Uterus (tissue), 4 donors: ENCODE data around the gene LRCOL1. TPM values are rescaled to one million over a fixed set of nuclear protein-coding genes. Genes with fewer than 3 reads are reported as not detected.

Experiments used
- DNase-seq, 2 donors: peaks; one replicate each; pipeline ENCODE4 v3.0.0-alpha.2; 2019 to 2020
- H3K27ac ChIP-seq, 2 donors: fragments of 200-600 bp; sonication (generic); 1 replicate in 1 of 2; 2 replicates in 1 of 2; pipeline ENCODE4 v1.5.1; 2016 to 2018
- H3K27me3 ChIP-seq, 2 donors: fragments of 200-600 bp; sonication (generic); one replicate each; pipeline ENCODE4 v1.5.1; 2018 to 2019; ENCODE audit warnings: control low read depth in 1 of 2
- H3K36me3 ChIP-seq, 2 donors: fragments of 200-600 bp; sonication (generic); one replicate each; pipeline ENCODE4 v1.5.1; 2019; ENCODE audit warnings: control low read depth in 1 of 2
- H3K4me1 ChIP-seq, 2 donors: fragments of 200-600 bp; sonication (generic); one replicate each; pipeline ENCODE4 v1.5.1; 2018 to 2019; ENCODE audit warnings: control low read depth in 1 of 2
- H3K4me3 ChIP-seq, 2 donors: fragments of 200-600 bp; sonication (generic); 1 replicate in 1 of 2; 2 replicates in 1 of 2; pipeline ENCODE4 v1.5.1; 2018 to 2019; ENCODE audit warnings: mild to moderate bottlenecking in 1 of 2
- H3K9me3 ChIP-seq, 2 donors: fragments of 200-600 bp; sonication (generic); one replicate each; pipeline ENCODE4 v1.5.1; 2019; ENCODE audit warnings: control low read depth in 1 of 2
- CTCF ChIP-seq, 4 experiments: fragments of 200-600 bp in 2 of 4; fragments of 450-650 bp in 2 of 4; sonication (generic) in 2 of 4; IDR thresholded peaks; one replicate each; pipeline ENCODE4 v1.5.1; 2016 to 2019; ENCODE audit warnings: antibody characterized with exemption in 4 of 4, mild to moderate bottlenecking in 2 of 4, moderate library complexity in 1 of 4
- POLR2A ChIP-seq, 2 donors: fragments of 450-650 bp; IDR thresholded peaks; one replicate each; pipeline ENCODE4 v1.6.1; 2016; ENCODE audit warnings: antibody characterized with exemption in 2 of 2, mild to moderate bottlenecking in 1 of 2, moderate library complexity in 1 of 2
- intact Hi-C: fragments of 100-400 bp; cut with DNase I; formaldehyde crosslinking; loops from one replicate; pipeline ENCODE4 v1.15.1; 2023; ENCODE audit warnings: low total_unique reads
- total RNA-seq, 4 donors: library from RNA; depleted of rRNA in 3 of 4; stranded (reverse); fragments of >200 nt in 3 of 4; gene quantifications; one replicate each; pipeline versions ENCODE4 v1.1.0 to v1.2.4, GENCODE V29; 2014 to 2023
- donor health status: DM: yes; HTN: yes; CAD: no.

The LRCOL1 gene
- total RNA-seq, 4 donors from 2014 or later, result 0.79 to 7.1 (median 1.5) TPM; not detected in 1

DNA sequence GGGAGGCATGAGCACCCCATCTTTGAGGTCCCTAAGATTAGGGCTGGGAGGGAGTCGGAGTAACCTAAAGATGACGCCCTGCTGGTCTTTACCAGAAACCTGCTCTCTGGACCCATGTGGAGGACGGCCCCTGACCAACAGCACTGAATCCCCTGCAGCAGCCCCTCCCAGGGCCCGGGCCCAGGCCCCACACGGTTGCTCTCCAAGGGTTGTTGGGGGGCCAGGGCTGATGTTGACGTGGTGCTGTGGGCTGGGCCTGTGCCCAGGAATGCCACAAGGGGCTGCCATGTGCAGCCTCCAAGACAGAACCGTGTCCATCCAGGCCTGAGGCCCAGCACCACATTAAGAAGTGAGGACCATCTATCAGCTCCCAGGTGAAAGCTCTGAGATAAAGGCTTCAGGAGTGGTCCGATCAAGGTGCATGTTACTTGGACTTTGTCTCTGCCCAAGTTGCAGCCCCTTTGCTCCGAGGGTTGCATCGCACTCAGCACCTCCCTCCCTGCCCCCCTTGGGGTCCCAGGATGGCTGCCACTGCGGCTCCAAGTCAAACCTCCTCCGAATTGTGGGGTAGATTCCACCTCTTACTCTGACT, 29.6 kb downstream of the LRCOL1 start:
- H3K4me1 ChIP-seq, result peaks cover 0 to 6% of the 10 kb centered on the region in 2 donors
- TF ChIP-seq POLR2A (IDR thresholded peaks at IDR 0.05) (no peak), CTCF (IDR thresholded peaks at IDR 0.05) (no peak)
- no peaks in the 10 kb centered on the region for H3K27me3 ChIP-seq
- H3K9me3 ChIP-seq, result no peaks in the 10 kb centered on the region
- no peak overlapping the region for H3K4me3 ChIP-seq
- intact Hi-C loops, result no loop called here
- no peak for DNase-seq
- no peaks in the 10 kb centered on the region for H3K36me3 ChIP-seq
- no peak overlapping the region for H3K27ac ChIP-seq

DNA sequence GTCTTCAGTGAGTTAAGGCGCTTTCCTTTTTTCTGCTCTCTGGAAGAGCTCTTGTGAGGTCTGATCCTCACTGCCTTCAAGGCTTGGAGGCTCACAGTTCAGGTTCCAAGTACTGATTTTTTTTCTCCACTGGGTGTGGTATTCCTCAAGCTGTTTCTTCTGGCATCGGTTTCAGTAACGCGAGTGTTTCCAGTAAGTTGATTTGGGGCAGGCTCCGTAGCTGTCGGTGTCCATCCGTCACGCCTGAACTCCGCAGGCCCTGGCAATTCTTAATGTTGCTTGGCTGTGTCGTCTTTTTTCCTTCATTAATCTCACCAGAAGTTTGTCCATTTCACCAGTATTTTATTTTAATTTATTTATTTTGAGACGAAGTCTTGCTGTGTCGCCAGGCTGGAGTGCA, 30.6 kb downstream of the LRCOL1 start:
- TF ChIP-seq CTCF (IDR thresholded peaks at IDR 0.05) (no peak), POLR2A (IDR thresholded peaks at IDR 0.05) (no peak)
- Histone ChIP-seq H3K4me3 (no peak overlapping the region), H3K27me3 (no peaks in the 10 kb centered on the region), H3K36me3 (no peaks in the 10 kb centered on the region), H3K27ac (no peak overlapping the region), H3K9me3 (no peaks in the 10 kb centered on the region), H3K4me1 (peaks cover 0 to 6% of the 10 kb centered on the region in 2 donors)
- DNase-seq, result no peak
- intact Hi-C loops, result no loop called here

- no peaks in the 10 kb centered on the region for H3K36me3 ChIP-seq
- peaks cover 0 to 6% of the 10 kb centered on the region in 2 donors for H3K4me1 ChIP-seq
- H3K27me3 ChIP-seq, result no peaks in the 10 kb centered on the region
- H3K27ac ChIP-seq, result no peak overlapping the region
- no peak for TF ChIP-seq CTCF (IDR thresholded peaks at IDR 0.05)
- TF ChIP-seq POLR2A (IDR thresholded peaks at IDR 0.05), result no peak
- DNase-seq, result no peak
- H3K4me3 ChIP-seq, result no peak overlapping the region
- intact Hi-C loops, result no loop called here
- H3K9me3 ChIP-seq, result no peaks in the 10 kb centered on the region
Measured at GRCh38 chr12:132578826-132579225, 31.6 kb downstream of the LRCOL1 start.

DNA sequence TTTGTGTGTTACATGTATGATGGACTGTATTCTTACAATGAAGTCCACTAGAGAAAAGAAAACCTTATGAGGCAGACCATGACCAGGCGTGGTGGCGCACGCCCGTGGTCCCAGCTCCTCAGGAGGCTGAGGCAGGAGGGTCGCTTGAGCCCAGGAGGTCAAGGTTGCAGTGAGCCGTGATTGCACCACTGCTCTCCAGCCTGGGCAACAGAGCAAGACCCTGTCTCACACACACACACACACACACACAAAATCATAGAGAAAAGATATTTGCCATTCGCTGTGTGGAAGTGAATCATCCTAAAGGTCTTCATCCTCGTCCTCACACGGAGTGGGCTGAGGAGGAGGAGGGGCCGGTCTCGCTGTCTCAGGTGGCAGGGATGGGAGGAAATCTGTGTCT, 32.3 kb downstream of the LRCOL1 start:
- Histone ChIP-seq H3K27ac (no peak overlapping the region), H3K4me3 (no peak overlapping the region), H3K9me3 (no peaks in the 10 kb centered on the region), H3K27me3 (no peaks in the 10 kb centered on the region), H3K4me1 (peaks cover 0 to 5% of the 10 kb centered on the region in 2 donors), H3K36me3 (no peaks in the 10 kb centered on the region)
- DNase-seq, result no peak
- intact Hi-C loops, result no loop called here
- TF ChIP-seq POLR2A (IDR thresholded peaks at IDR 0.05), result no peak
- no peak for TF ChIP-seq CTCF (IDR thresholded peaks at IDR 0.05)

- Histone ChIP-seq H3K9me3 (no peaks in the 10 kb centered on the region), H3K27me3 (no peaks in the 10 kb centered on the region), H3K4me3 (no peak overlapping the region), H3K27ac (no peak overlapping the region), H3K36me3 (no peaks in the 10 kb centered on the region), H3K4me1 (no peaks in the 10 kb centered on the region)
- TF ChIP-seq POLR2A (IDR thresholded peaks at IDR 0.05), result no peak
- TF ChIP-seq CTCF (IDR thresholded peaks at IDR 0.05), result no peak
- intact Hi-C loops, result no loop called here
- DNase-seq, result no peak
Measured at GRCh38 chr12:132577191-132577920, 33.0 kb downstream of the LRCOL1 start.
